Hematopoietic multipotent progenitor cell (in vitro differentiated cells): Measurements from ENCODE around the gene VPS72. TPM values are rescaled to one million over a fixed set of nuclear protein-coding genes. Genes with fewer than 3 reads are reported as not detected.
"Not testable (repeated sequence)": the region's sequence is repeated elsewhere in the genome, so short reads cannot be mapped to it uniquely, and the experiment has no call there.

Experiments used
- DNase-seq, 3 donors: peaks; one replicate each; pipeline ENCODE4 v3.0.0-alpha.2; 2011 to 2015; ENCODE audit warnings: low read depth in 2 of 3, low spot score in 2 of 3
- total RNA-seq: library from RNA; depleted of rRNA; stranded (reverse); fragments of >200 nt; gene quantifications from one replicate; pipeline ENCODE4 v1.2.3, GENCODE V29; 2012

The VPS72 gene
- total RNA-seq, 1 donor, result 43.4 TPM

GRCh38 chr1:151188667-151189066, 1.3 kb downstream of the VPS72 start:
- not testable (repeated sequence) for DNase-seq

- DNase-seq, result no peak
These were observed 2.8 kb downstream of the VPS72 start for GRCh38 chr1:151187205-151187604.

GRCh38 chr1:151184211-151184610, 5.8 kb downstream of the VPS72 start:
- no peak for DNase-seq

- DNase-seq, result no peak
These were observed 13.4 kb downstream of the VPS72 start for GRCh38 chr1:151176514-151177045.

- peak in 1 of 3 donors; percentile 54 for DNase-seq
These were observed 14.1 kb downstream of the VPS72 start, which contains the start of gene TMOD4 for GRCh38 chr1:151175863-151176262. Gene TMOD4, minus strand, starts transcription at chr1:151175981. Its CDS starts 1,106 bp downstream, at chr1:151174875.

GRCh38 chr1:151175041-151175741, 14.8 kb downstream of the VPS72 start:
- no peak for DNase-seq

- no peak for DNase-seq
These were observed 18.8 kb downstream of the VPS72 start for GRCh38 chr1:151171190-151171589.

- no peak for DNase-seq
These were observed 22.9 kb downstream of the VPS72 start for GRCh38 chr1:151167116-151167515.

GRCh38 chr1:151166505-151166956, 23.5 kb downstream of the VPS72 start:
- peak in 1 of 3 donors; percentile 44 for DNase-seq

- DNase-seq, result peak; percentile 94 to 100 (median 99)
These were observed 24.1 kb downstream of the VPS72 start, which contains the start of the genes LYSMD1 and SCNM1 for GRCh38 chr1:151165738-151166504. Gene LYSMD1, minus strand, starts transcription at chr1:151165902. Its CDS starts 644 bp downstream, at chr1:151165258. Gene SCNM1, plus strand, starts transcription at chr1:151166144. Its CDS starts 9 bp downstream, at chr1:151166153.

GRCh38 chr1:151165281-151165737, 24.7 kb downstream of the VPS72 start:
- no peak for DNase-seq

GRCh38 chr1:151164732-151165280, 25.2 kb downstream of the VPS72 start:
- no peak for DNase-seq

GRCh38 chr1:151159373-151159772, 30.6 kb downstream of the VPS72 start:
- no peak for DNase-seq

- no peak for DNase-seq
These were observed 31.2 kb downstream of the VPS72 start for GRCh38 chr1:151158751-151159251.

- no peak for DNase-seq
These were observed 31.7 kb downstream of the VPS72 start for GRCh38 chr1:151158326-151158725.

GRCh38 chr1:151157067-151157531, 32.9 kb downstream of the VPS72 start:
- peak in 2 of 3 donors; percentile 77 to 86 for DNase-seq

GRCh38 chr1:151156515-151156819, 33.5 kb downstream of the VPS72 start, which contains the start of gene TNFAIP8L2:
Gene TNFAIP8L2, plus strand, starts transcription at chr1:151156649. Its CDS starts 2,049 bp downstream, at chr1:151158698.
- peak; percentile 36 to 73 (median 57) for DNase-seq

- DNase-seq, result no peak
These were observed 42.3 kb downstream of the VPS72 start for GRCh38 chr1:151147665-151148064.

- DNase-seq, result no peak
These were observed 42.9 kb downstream of the VPS72 start for GRCh38 chr1:151147132-151147503.

- peak; percentile 57 to 82 (median 78) for DNase-seq
These were observed 43.4 kb downstream of the VPS72 start, which contains the start of gene SEMA6C for GRCh38 chr1:151146412-151147131. Gene SEMA6C, minus strand, starts transcription at chr1:151146631. Its CDS starts 4,010 bp downstream, at chr1:151142621.
